Thyroid gland (tissue), 4 donors: ENCODE results near the gene NOP16.

ENCODE experiments used
- POLR2A ChIP-seq, 2 donors: fragments of 450-650 bp; IDR thresholded peaks; one replicate each; pipeline ENCODE4 v1.6.1; 2017; ENCODE audit warnings: antibody characterized with exemption in 2 of 2, mild to moderate bottlenecking in 2 of 2, moderate library complexity in 1 of 2
- TF ChIP-seq, protein P1 (sequence below), 6 experiments: fragments of 200-600 bp in 3 of 6; fragments of 450-650 bp in 3 of 6; sonication (generic) in 3 of 6; IDR thresholded peaks; one replicate each; pipeline ENCODE4 v1.5.1; 2016 to 2019; ENCODE audit warnings: antibody characterized with exemption in 6 of 6, mild to moderate bottlenecking in 2 of 6, inconsistent platforms in 1 of 6, moderate library complexity in 1 of 6

DNA sequence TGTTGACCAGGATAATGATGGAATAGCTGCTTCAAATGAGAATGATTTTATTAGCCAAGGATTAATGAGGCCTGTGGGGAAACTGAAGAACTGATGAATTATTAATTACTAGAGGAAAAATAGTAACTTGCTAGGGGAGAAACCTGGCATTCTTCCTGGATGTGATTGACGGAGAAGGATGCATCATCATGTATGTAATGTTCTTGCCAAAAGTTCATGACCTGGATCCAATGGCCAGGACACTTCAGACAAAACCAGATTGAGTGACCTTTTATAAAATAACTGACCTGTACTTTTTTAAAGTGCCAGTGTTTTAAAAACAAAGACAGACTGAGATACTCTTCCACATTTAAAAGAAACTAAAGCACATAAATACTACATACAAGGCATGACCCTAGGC, 50.5 kb downstream of the NOP16 start:
- TF ChIP-seq POLR2A (IDR thresholded peaks at IDR 0.05) = no peak
- TF ChIP-seq, protein P1, sequence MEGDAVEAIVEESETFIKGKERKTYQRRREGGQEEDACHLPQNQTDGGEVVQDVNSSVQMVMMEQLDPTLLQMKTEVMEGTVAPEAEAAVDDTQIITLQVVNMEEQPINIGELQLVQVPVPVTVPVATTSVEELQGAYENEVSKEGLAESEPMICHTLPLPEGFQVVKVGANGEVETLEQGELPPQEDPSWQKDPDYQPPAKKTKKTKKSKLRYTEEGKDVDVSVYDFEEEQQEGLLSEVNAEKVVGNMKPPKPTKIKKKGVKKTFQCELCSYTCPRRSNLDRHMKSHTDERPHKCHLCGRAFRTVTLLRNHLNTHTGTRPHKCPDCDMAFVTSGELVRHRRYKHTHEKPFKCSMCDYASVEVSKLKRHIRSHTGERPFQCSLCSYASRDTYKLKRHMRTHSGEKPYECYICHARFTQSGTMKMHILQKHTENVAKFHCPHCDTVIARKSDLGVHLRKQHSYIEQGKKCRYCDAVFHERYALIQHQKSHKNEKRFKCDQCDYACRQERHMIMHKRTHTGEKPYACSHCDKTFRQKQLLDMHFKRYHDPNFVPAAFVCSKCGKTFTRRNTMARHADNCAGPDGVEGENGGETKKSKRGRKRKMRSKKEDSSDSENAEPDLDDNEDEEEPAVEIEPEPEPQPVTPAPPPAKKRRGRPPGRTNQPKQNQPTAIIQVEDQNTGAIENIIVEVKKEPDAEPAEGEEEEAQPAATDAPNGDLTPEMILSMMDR (IDR thresholded peaks at IDR 0.05) = no peak
